ENCODE measurements around the gene CCDC7.

GRCh38 chr10:32530231-32530630, 84.3 kb downstream of the CCDC7 start:
- TF ChIP-seq CTCF (IDR thresholded peaks at IDR 0.05 in 2 of 3, conservative IDR thresholded peaks at IDR 0.05 in 1 of 3; ENCODE audit: borderline replicate concordance in 1 of 3, insufficient read depth in 1 of 3, low read depth in 2 of 3, low read length in 2 of 3), result no peak
- no peak for TF ChIP-seq EGR1 (IDR thresholded peaks at IDR 0.05; ENCODE audit: low read depth)
